HG03432 (cell line): ENCODE results near the gene IL20.

Experiments
- ATAC-seq: cut with Tn5 transposase; IDR thresholded peaks from one replicate; pipeline ENCODE4 v1.9.1; 2021; ENCODE audit warnings: mild to moderate bottlenecking, moderate library complexity; ENCODE audit not compliant: unreplicated experiment

IL20 gene

GRCh38 chr1:206864939-206865671 is at the start of gene IL20:
Gene IL20 (plus strand): TSS chr1:206865623. CDS start chr1:206865853, 230 bp downstream.
- ATAC-seq: no peak

DNA sequence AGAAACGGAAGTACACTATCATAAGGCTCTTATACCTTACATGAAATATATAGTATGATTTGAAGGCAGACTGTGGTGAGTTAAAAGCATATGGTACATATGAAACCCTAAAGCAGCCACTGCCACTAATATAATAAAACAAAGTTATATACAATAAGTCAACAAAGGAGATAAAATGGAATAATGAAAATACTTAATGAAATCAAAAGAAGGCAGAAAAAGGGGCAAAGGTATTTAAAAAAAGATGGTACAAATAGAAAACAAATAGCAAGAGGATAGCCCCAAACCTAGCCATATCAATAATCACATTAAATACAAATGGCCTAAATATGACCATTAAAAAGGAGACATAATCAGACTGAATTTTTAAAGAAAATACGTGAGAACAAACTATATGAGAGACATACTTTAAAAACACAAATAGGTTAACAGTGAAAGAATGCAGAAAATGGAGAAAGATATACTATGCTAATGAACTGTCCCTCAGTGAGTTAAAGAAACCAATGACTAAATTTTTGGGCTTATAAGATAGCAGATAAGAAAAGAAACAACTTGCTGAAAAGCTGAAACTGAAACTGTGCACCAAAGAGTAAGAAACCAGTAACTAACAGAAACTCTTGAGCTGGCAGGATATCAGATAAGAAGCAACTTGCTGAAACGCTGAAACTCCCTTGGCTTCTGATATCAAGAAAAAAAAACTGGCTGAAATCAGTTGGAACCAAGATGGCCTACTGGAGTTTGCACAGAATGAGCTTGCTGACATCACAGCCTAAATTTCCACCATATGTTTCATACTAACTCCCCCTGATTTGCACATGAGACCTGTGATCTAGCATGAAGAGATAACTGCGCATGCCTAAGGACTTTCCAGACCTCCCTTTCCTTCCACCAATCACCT is 48.8 kb upstream of the IL20 start:
- ATAC-seq: peak; percentile 83

- no peak for ATAC-seq
Measured at GRCh38 chr1:206821493-206821892, 43.9 kb upstream of the IL20 start.

GRCh38 chr1:206823727-206824126 is 41.7 kb upstream of the IL20 start:
- ATAC-seq: no peak

- ATAC-seq: no peak
Measured at GRCh38 chr1:206824331-206824730, 41.1 kb upstream of the IL20 start.

GRCh38 chr1:206826394-206826793 is 39.0 kb upstream of the IL20 start:
- ATAC-seq: no peak

GRCh38 chr1:206828061-206828460 is 37.4 kb upstream of the IL20 start:
- ATAC-seq: no peak

DNA sequence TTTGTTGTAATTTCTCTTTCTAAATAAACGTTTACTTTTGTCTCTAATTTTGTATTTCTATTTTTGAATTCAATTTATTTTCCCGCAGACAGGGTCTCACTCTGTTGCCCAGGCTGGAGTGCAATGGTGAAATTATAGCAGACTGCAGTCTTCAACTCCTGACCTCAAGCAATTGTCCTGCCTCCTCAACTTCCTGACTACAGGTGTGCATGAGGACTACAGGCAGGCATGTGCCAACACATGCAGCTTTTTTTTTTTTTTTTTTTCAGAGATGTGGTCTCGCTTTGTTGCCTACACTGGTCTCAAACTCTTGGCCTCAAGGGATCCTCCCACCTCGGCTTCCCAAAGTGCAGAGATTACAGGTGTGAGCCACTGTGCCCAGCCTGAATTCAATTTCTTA is 36.7 kb upstream of the IL20 start:
- no peak for ATAC-seq

- ATAC-seq: no peak
Measured at GRCh38 chr1:206829282-206829681, 36.1 kb upstream of the IL20 start.

DNA sequence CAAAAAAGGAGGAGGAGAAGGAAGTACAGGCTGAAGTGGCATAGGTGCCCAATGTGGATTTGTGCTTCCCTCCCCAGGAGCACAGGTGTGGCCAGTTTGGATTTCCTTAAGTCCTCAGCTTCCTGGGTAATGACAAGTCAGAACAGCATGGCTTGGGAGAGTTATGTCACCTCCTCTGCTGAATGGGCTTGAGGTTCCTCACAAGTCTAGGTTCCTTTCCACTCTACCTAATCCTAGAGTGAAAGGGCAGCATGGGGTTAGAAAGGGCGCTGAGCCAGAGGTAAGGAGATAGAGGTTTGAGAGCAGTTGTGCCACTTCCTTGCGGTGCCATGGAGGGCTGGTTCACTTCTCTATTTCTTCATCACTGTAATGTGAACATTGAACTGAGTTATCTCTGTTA is 35.5 kb upstream of the IL20 start:
- ATAC-seq: no peak

GRCh38 chr1:206831650-206832049 is 33.8 kb upstream of the IL20 start:
- ATAC-seq: no peak

GRCh38 chr1:206832352-206832880 is 33.0 kb upstream of the IL20 start:
- no peak for ATAC-seq

GRCh38 chr1:206833106-206833680 is 32.2 kb upstream of the IL20 start:
- ATAC-seq: peak; percentile 46

- no peak for ATAC-seq
Measured at GRCh38 chr1:206833801-206834200, 31.6 kb upstream of the IL20 start.

GRCh38 chr1:206834217-206834616 is 31.2 kb upstream of the IL20 start:
- ATAC-seq: no peak

DNA sequence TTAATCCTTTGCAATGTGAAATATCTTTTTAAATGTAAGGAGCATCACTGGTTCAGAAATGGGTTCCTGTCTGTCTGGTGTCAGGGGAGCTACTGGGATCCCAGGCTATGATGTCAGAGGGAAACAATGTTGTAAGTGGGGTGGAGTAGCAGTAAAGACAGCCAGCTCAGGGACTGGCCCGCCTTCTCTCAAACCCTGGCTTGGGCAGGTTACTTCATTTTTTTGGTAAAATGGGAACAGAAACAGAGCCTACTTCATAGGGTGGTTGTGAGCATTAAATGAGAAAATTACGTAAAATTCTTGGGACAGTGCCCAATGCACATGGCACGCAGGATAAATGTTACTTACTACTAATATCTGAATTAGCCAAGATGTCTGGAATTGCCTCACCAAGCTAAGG is 30.7 kb upstream of the IL20 start:
- ATAC-seq: no peak

- ATAC-seq: no peak
Measured at GRCh38 chr1:206835186-206835585, 30.2 kb upstream of the IL20 start.

GRCh38 chr1:206836111-206836510 is 29.3 kb upstream of the IL20 start:
- ATAC-seq: no peak

- no peak for ATAC-seq
Measured at GRCh38 chr1:206839006-206839560, 26.3 kb upstream of the IL20 start.

DNA sequence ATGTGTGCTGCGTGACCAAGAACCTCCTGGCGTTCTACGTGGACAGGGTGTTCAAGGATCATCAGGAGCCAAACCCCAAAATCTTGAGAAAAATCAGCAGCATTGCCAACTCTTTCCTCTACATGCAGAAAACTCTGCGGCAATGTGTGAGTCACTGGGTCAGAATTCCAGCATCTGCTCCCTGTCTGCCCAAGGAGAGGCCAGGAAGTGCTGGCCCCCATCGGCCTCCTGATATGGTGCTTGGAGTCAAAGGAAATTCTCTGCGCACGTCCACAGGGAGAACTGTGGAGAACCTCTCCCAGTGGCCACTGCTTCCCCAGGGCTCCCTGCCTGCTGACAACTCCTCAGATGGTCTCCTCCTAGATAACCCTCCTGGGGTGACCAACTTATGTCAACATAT is 25.6 kb upstream of the IL20 start:
- ATAC-seq: no peak

DNA sequence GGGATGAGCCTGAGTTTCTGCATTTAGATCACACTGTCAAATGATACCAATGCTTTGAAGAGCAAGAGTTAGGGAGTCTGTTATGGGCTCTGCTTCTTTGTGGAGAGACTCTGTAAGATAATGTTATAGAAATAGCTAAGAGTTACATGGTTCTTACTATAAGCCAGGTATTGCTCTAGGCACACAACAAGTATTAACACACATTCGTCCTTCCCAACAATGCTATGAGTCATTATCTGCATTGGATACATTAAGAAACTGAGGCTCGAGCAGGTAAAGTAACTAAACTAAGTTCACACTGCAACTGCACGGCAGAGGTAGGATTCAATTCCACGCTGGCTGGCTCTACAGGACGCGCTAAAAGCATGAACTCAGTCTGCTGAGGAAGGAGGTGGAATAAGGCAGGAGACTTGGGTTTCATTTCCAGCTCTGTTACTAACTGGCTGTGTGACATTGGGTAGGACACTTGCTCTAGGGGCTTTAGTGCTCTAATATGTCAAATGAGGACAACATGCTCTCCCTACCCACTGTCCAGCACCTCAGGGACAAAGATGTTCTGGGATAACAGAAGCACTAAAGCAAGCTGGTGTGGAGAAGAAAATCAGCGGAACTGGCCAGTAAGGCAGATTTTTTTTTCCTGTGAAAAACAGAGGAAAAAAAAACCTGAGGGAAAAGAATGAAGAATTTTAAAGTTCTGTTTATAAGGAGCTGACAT is 23.7 kb upstream of the IL20 start:
- ATAC-seq: no peak
